ENCODE results near the gene SAP30BP. TPM values are rescaled to one million over a fixed set of nuclear protein-coding genes. Genes with fewer than 3 reads are reported as not detected.

Gene SAP30BP
- total and polyA plus RNA-seq, 2 of the 13 experiments (the other 11 are each of a cell fraction or from before 2014, with no cell fraction given), result 67.7 to 99.4 TPM

GRCh38 chr17:75750661-75751423, 83.7 kb downstream of the SAP30BP start (continued):
- peak; percentile 60 for TF ChIP-seq UBTF (CRISPR knock-in tag; IDR thresholded peaks at IDR 0.05)
- TF ChIP-seq ZFX (CRISPR knock-in tag; IDR thresholded peaks at IDR 0.05; ENCODE audit: low read depth), result peak; percentile 29; the same call in 1 of the 2 replicates
- peak; percentile 13; the same call in 1 of the 2 replicates for TF ChIP-seq ZNF574 (CRISPR knock-in tag; IDR thresholded peaks at IDR 0.05)
- peak; percentile 88; the same call in 1 of the 2 replicates for TF ChIP-seq ZBTB38 (CRISPR knock-in tag; IDR thresholded peaks at IDR 0.05)
- TF ChIP-seq ZNF607 (CRISPR knock-in tag; IDR thresholded peaks at IDR 0.05; ENCODE audit: borderline replicate concordance), result peak; percentile 70; the same call in 1 of the 2 replicates
- peak; percentile 73; the same call in 1 of the 2 replicates for TF ChIP-seq HNRNPL (IDR thresholded peaks at IDR 0.05; ENCODE audit: low read depth, low read length)
- peak; percentile 39; the same call in 1 of the 2 replicates for TF ChIP-seq HNF1B (CRISPR knock-in tag; IDR thresholded peaks at IDR 0.05)
- no peak for TF ChIP-seq ZNF17 (CRISPR knock-in tag; IDR thresholded peaks at IDR 0.05)
- TF ChIP-seq NFATC3 (CRISPR knock-in tag; IDR thresholded peaks at IDR 0.05), result no peak
- TF ChIP-seq ZNF619 (CRISPR knock-in tag; IDR thresholded peaks at IDR 0.05), result 0 out of 2 replicates have a peak, but pooled peaks have one; percentile 38
- 0 out of 2 replicates have a peak, but pooled peaks have one; percentile 40 for TF ChIP-seq ZUFSP (CRISPR knock-in tag; IDR thresholded peaks at IDR 0.05; ENCODE audit: borderline replicate concordance)
- no peak for TF ChIP-seq ELF1 (CRISPR knock-in tag; IDR thresholded peaks at IDR 0.05)
- TF ChIP-seq ZNF383 (CRISPR knock-in tag; IDR thresholded peaks at IDR 0.05; ENCODE audit: borderline replicate concordance), result no peak
- peak; percentile 14; the same call in 1 of the 2 replicates for TF ChIP-seq ZFP91 (CRISPR knock-in tag; IDR thresholded peaks at IDR 0.05; ENCODE audit: borderline replicate concordance)
- no peak for TF ChIP-seq PCBP2 (optimal IDR thresholded peaks at IDR 0.05; ENCODE audit: low read depth, low read length, poor library complexity, severe bottlenecking)
- TF ChIP-seq BHLHE40 (IDR thresholded peaks at IDR 0.05; ENCODE audit: low read length), result 0 out of 2 replicates have a peak, but pooled peaks have one; percentile 15
